Suprapubic skin (tissue), 4 donors: ENCODE data around the gene OR6J1.

ENCODE experiments used
- POLR2A ChIP-seq, 2 donors: fragments of 450-650 bp; IDR thresholded peaks; one replicate each; pipeline ENCODE4 v1.6.1; 2017; ENCODE audit warnings: antibody characterized with exemption in 2 of 2, mild to moderate bottlenecking in 2 of 2, moderate library complexity in 2 of 2
- POLR2AphosphoS5 ChIP-seq, 3 donors: sonication (generic); formaldehyde crosslinking; IDR thresholded peaks; one replicate each; pipeline ENCODE4 v1.6.1; 2017; ENCODE audit warnings: antibody characterized with exemption in 3 of 3
- TF ChIP-seq, protein P1 (sequence below), 2 donors: fragments of 200-600 bp in 1 of 2; fragments of 450-650 bp in 1 of 2; sonication (generic) in 1 of 2; IDR thresholded peaks; one replicate each; pipeline ENCODE4 v1.5.1; 2016 to 2019; ENCODE audit warnings: antibody characterized with exemption in 2 of 2, mild to moderate bottlenecking in 1 of 2, moderate library complexity in 1 of 2

DNA sequence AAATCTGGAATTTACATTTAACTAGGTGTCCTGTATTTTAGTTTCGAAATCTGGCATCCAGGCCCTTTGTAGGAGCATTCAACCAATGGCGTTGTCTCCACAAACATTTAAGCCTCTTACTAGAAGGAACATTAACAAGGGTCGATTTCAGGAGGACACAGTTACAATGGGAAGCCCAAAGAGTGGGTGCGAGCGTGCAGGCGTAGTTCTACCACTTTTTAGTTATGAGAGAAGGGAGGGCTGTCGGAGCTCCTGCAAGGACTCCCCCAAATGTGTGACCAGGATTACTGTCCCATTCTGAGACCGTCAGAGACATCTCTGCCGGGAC, 46.4 kb downstream of the OR6J1 start:
- TF ChIP-seq POLR2AphosphoS5 (IDR thresholded peaks at IDR 0.05): no peak
- TF ChIP-seq, protein P1, sequence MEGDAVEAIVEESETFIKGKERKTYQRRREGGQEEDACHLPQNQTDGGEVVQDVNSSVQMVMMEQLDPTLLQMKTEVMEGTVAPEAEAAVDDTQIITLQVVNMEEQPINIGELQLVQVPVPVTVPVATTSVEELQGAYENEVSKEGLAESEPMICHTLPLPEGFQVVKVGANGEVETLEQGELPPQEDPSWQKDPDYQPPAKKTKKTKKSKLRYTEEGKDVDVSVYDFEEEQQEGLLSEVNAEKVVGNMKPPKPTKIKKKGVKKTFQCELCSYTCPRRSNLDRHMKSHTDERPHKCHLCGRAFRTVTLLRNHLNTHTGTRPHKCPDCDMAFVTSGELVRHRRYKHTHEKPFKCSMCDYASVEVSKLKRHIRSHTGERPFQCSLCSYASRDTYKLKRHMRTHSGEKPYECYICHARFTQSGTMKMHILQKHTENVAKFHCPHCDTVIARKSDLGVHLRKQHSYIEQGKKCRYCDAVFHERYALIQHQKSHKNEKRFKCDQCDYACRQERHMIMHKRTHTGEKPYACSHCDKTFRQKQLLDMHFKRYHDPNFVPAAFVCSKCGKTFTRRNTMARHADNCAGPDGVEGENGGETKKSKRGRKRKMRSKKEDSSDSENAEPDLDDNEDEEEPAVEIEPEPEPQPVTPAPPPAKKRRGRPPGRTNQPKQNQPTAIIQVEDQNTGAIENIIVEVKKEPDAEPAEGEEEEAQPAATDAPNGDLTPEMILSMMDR (IDR thresholded peaks at IDR 0.05): no peak
- TF ChIP-seq POLR2A (IDR thresholded peaks at IDR 0.05): no peak
